Stimulated activated naive B cell treated with anti-CD40 and anti-IgM and Interleukin-4, amounts not matched to agents 10 μg/mL and 1 μg/mL and 100 μg/mL, for 72 hours (primary cell): ENCODE measurements around the gene MRPL36.
"Not testable (repeated sequence)": the region's sequence is repeated elsewhere in the genome, so short reads cannot be mapped to it uniquely, and the experiment has no call there.

Experiments used
- ATAC-seq, 2 donors: fragments of 150-1000 bp; cut with Tn5 transposase; replicated peaks; 2 replicates each; pipeline ENCODE4 v1.10.0; 2021; ENCODE audit warnings: moderate library complexity in 1 of 2
- DNase-seq: peaks from one replicate; pipeline ENCODE4 v3.0.0; 2021
- H3K27ac Mint-ChIP-seq: one replicate; pipeline ENCODE4 v1.8.0; 2022; ENCODE audit warnings: mild to moderate bottlenecking, mixed read lengths
- H3K27me3 Mint-ChIP-seq, 2 donors: one replicate each; pipeline ENCODE4 v1.8.0; 2022; ENCODE audit warnings: mixed read lengths in 2 of 2
- H3K36me3 Mint-ChIP-seq, 2 donors: one replicate each; pipeline ENCODE4 v1.8.0; 2022; ENCODE audit warnings: mixed read lengths in 2 of 2, mild to moderate bottlenecking in 1 of 2
- H3K4me1 Mint-ChIP-seq, 2 donors: one replicate each; pipeline ENCODE4 v1.8.0; 2022; ENCODE audit warnings: mixed read lengths in 2 of 2, mild to moderate bottlenecking in 1 of 2
- H3K4me3 Mint-ChIP-seq, 2 donors: one replicate each; pipeline ENCODE4 v1.8.0; 2022; ENCODE audit warnings: mild to moderate bottlenecking in 2 of 2, mixed read lengths in 2 of 2, moderate library complexity in 1 of 2
- H3K9me3 Mint-ChIP-seq, 2 donors: one replicate each; pipeline ENCODE4 v1.8.0; 2022; ENCODE audit warnings: mixed read lengths in 2 of 2, mild to moderate bottlenecking in 1 of 2

Gene MRPL36

DNA sequence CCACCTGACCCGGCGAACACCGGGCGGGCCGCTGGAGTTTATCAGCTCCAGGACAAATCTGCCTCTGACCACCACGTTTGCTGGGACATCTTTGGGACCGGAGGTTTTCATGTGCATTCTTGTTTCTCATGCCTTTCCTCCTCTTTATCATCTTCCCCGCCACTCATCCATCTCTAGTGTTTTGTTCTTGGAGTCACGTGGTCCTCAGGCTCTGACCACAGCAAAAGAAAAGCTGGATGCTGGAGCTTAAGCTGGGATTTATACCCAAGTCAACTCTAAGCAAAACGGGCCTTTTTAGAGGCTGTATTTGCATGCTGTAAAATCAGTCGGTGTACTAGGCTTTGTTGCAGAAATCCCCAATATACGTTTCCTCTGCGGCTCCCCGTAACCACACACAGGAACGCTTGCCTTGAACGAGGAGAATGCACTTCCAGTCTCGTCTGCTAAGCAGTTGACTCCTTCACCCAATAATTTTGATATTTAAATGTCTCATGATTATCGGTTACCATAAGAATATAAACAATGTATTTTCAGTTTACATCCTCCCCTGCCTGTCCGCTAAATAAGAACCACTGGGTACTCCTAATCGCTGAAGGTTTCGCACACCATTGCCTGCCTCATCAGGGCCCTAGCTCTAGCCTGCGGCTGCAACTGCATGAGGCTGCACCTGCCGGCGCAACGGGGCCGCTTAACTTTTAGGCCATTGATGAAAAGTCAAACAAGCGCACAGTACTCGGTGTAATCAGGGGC is 1.0 kb upstream of the MRPL36 start:
- Mint-ChIP-seq H3K4me1 (peaks cover 36 to 52% of the 10 kb centered on the region in 2 donors), H3K36me3 (peaks cover 46 to 54% of the 10 kb centered on the region in 2 donors), H3K27me3 (no peaks in the 10 kb centered on the region), H3K27ac (peak overlapping the region; percentile 86), H3K4me3 (peak overlapping the region; percentile 92 to 98), H3K9me3 (no peaks in the 10 kb centered on the region)
- DNase-seq (peak; percentile 26), ATAC-seq (peak; percentile 61 to 66)

DNA sequence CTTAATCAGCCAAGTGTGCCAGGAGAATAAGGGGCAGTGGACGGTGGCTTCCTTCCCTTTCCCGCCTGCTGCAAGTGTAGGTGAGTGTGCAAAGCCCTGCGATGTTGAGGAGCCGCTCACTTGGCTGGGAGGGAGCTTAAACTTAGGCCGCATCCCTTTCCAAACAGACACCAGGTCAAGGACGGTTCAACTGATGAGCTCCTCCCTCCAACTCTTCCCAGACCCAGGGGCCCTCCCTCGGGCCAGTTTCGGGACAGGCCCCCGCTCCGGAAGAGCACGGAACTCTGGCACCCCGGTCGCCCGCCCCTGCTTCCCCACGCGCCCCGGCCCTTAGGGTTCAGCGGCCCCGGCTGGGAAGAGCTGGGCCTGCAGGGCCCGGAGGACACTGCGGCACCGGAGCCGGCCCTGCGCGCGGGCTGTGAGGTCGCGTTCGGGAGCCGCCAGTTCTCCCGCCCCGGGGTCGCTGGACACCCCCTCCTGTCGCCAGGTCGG is 481 bp downstream of the MRPL36 start:
- DNase-seq (peak; percentile 14), ATAC-seq (peak; percentile 41 to 49)
- Mint-ChIP-seq H3K27me3 (no peaks in the 10 kb centered on the region), H3K36me3 (peaks cover 46 to 60% of the 10 kb centered on the region in 2 donors), H3K4me1 (peaks cover 34 to 51% of the 10 kb centered on the region in 2 donors), H3K9me3 (no peaks in the 10 kb centered on the region), H3K27ac (peak overlapping the region; percentile 98), H3K4me3 (peak overlapping the region; percentile 92 to 98)

DNA sequence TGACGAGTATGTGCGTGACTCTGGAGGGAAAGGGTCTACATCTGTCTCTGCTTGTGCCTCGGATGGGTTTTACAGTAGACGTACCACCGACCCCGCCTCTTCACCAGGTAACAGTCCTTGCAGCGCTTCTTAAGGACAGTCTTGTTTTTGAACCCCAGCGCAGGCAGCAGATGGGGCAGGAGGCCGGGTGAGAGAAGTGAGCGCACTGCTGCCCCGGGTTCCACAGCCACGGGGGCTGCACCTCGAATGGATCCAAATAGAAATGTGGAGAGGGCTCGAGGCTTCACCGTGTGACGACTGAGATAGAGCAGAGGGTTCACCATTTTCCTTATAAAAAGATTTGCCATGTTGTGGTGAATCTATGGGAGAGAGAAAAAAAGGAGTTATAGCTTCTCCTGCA is 1.0 kb downstream of the MRPL36 start:
- Mint-ChIP-seq H3K4me1 (peaks cover 29 to 46% of the 10 kb centered on the region in 2 donors), H3K36me3 (peaks cover 40 to 54% of the 10 kb centered on the region in 2 donors), H3K27ac (peak overlapping the region; percentile 82), H3K4me3 (peak overlapping the region; percentile 92 to 98)
- H3K9me3 Mint-ChIP-seq, ATAC-seq, H3K27me3 Mint-ChIP-seq, DNase-seq: not testable (repeated sequence)

DNA sequence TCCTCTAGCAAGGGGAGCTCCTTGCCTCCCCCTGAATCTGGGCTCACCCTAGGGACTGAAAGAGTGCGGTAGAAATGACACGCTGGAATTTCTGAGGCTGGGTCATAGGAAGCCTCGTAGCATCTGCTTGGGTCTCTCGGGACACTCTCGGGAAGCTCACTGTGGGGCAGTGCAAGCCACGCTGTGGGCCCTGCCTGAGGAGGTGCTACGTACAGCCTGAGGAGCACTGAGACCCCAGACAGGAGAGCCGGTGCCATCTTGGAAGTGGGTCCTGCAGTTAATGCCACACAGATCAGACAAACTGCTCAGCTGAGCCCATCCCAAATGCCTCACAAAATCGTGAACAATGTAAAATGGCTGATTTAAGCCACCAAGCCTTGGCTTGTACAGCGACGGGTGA is 1.8 kb downstream of the MRPL36 start:
- no peak for DNase-seq
- Mint-ChIP-seq H3K4me3 (no peak overlapping the region), H3K9me3 (peaks cover 3% of the 10 kb centered on the region in 2 donors), H3K4me1 (peaks cover 30 to 46% of the 10 kb centered on the region in 2 donors), H3K27ac (no peak overlapping the region), H3K36me3 (peaks cover 36 to 54% of the 10 kb centered on the region in 2 donors), H3K27me3 (no peaks in the 10 kb centered on the region)
- ATAC-seq = no peak

DNA sequence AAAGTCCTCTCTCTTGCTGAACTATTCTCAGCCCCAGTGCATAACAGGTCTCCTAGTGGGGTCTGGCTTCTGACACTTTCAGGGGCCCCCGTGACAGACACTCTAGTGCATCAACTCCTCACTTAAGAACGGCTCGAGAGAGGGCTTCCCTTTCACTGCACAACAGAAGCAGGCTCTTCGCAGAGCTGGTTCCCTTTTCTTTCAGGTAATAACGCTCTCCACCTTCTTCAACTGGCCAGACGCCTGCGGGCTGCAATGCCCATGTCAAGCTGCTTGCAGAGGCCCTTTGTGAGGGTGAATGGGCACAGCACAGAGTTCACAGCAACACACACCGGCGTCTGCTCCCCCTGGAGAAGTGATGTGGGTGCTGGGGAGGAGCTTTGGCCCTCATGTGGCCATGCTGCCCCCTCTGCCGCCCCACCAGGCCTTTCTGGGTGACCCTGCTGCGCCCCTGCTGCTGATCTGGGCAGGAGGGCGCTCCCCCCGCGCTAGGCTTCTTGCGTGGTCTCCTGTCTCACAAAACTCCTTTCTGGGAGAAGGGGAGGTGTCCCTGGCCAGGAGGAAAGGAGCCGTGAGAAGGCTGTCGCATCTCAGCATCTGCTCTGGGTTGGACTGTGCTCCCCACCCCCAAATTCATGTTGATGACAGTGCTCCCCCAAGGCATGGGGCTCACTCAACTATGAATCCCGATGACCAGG is 2.4 kb downstream of the MRPL36 start:
- Mint-ChIP-seq H3K9me3 (peaks cover 4 to 7% of the 10 kb centered on the region in 2 donors), H3K27ac (peak overlapping the region; percentile 51), H3K36me3 (peaks cover 38 to 58% of the 10 kb centered on the region in 2 donors), H3K27me3 (no peaks in the 10 kb centered on the region), H3K4me1 (peaks cover 34 to 48% of the 10 kb centered on the region in 2 donors), H3K4me3 (no peak overlapping the region)
- ATAC-seq = no peak
- no peak for DNase-seq

DNA sequence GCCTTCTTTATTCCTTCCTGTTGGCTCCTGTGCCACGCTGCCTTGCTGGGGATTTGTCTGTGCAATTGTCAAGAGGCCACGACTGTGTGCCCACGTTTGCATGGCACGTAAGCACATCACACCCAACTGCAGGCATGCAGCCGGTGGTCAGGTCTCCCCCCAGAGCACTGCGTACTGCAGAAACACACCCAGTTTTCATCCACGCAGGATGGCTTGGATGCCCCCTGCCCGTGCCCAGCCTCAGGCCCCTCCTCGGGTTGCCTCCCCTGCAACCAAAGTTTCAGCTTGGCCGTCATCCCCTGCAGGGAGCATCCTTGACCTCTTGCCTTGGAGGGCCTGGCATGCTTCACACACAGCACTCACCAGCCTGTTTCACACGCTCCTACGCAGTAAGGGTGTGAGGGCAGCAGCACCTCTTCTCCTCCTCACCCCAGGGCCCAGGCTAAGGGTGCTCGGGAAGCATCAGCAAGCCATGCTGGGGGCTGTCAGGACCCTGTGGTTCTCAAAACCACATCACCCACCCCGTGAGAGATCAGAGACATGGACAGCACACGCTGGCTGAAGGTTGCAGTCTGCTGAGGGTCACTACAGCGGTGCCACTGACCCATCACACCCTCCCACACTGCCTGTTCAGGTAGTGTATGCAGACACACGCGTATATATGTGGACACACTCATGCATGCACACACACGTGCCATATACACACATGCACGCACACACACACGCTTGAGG is 3.1 kb downstream of the MRPL36 start:
- peaks cover 38 to 60% of the 10 kb centered on the region in 2 donors for H3K36me3 Mint-ChIP-seq
- peaks cover 38 to 46% of the 10 kb centered on the region in 2 donors for H3K4me1 Mint-ChIP-seq
- no peak for DNase-seq
- no peak overlapping the region for H3K4me3 Mint-ChIP-seq
- no peak overlapping the region for H3K27ac Mint-ChIP-seq
- peaks cover 4 to 7% of the 10 kb centered on the region in 2 donors for H3K9me3 Mint-ChIP-seq
- ATAC-seq = no peak
- H3K27me3 Mint-ChIP-seq = no peaks in the 10 kb centered on the region

DNA sequence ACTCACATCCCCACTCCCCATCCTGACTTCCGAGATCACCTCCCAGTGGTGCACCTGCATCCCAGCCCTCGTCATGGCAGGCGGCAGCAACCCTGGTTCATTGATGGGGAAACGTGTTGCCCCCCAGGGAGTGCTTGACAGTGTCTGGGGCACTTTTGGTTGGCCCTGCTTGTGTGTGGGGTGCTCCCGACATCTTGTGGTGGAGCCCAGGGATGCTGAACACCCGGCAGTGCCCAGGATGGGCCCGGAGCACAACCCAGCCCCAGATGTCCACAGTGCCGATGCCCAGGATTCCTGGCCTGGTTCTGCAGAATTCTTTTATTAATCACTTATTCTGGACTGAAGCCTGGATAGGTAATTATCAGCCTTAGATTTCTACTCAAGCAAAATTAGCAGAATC is 3.7 kb downstream of the MRPL36 start:
- H3K27me3 Mint-ChIP-seq = no peaks in the 10 kb centered on the region
- H3K9me3 Mint-ChIP-seq = peaks cover 4 to 7% of the 10 kb centered on the region in 2 donors
- ATAC-seq (no peak), DNase-seq (no peak)
- H3K27ac Mint-ChIP-seq = no peak overlapping the region
- H3K36me3 Mint-ChIP-seq = peaks cover 38 to 60% of the 10 kb centered on the region in 2 donors
- H3K4me3 Mint-ChIP-seq = no peak overlapping the region
- H3K4me1 Mint-ChIP-seq = peaks cover 38 to 46% of the 10 kb centered on the region in 2 donors

DNA sequence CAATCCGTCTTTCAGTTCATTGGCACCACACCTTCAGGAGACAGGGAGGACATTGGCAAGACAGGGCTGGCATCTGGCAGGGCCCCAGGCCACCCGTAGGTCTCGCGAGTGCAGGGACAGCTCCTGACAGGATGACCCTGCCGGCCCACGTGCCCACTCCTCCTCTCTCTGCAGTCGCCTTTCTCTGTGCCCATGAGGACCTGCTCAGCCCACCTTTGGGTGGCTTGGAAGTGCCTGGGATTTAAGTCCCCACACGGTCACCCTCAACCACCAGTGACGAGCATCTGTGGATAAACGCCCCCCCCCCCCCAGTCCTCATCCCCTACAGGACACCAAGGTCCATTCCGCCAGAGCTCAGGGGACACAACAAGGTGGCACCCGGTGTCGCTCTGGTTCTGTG is 4.1 kb downstream of the MRPL36 start:
- ATAC-seq = no peak
- H3K27ac Mint-ChIP-seq = no peak overlapping the region
- H3K27me3 Mint-ChIP-seq = no peaks in the 10 kb centered on the region
- H3K9me3 Mint-ChIP-seq = peaks cover 4 to 7% of the 10 kb centered on the region in 2 donors
- peaks cover 38 to 60% of the 10 kb centered on the region in 2 donors for H3K36me3 Mint-ChIP-seq
- no peak overlapping the region for H3K4me3 Mint-ChIP-seq
- no peak for DNase-seq
- peaks cover 36 to 46% of the 10 kb centered on the region in 2 donors for H3K4me1 Mint-ChIP-seq

DNA sequence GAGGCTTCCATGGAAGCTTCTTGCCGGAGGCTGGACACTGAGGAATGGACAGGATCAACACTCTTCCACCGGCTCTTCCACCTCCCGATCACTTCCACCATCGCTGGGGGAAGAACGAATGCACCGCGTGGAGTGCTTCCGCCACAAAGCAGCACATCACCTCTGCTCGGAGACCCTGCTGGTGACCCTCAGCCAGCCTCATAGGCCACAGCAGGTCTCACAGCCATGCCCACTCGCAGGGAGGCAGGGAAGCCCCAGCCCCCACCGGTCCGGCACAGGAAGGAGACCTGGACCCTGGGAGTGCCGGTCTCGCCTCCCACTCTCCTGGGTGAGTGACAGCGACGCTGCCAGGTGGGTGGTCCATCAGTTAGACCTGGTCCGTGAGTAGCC is 4.7 kb downstream of the MRPL36 start:
- no peak overlapping the region for H3K4me3 Mint-ChIP-seq
- H3K27me3 Mint-ChIP-seq = no peaks in the 10 kb centered on the region
- ATAC-seq = no peak
- H3K4me1 Mint-ChIP-seq = peaks cover 35 to 46% of the 10 kb centered on the region in 2 donors
- DNase-seq = no peak
- H3K36me3 Mint-ChIP-seq = peaks cover 38 to 59% of the 10 kb centered on the region in 2 donors
- peaks cover 4 to 7% of the 10 kb centered on the region in 2 donors for H3K9me3 Mint-ChIP-seq
- H3K27ac Mint-ChIP-seq = no peak overlapping the region

DNA sequence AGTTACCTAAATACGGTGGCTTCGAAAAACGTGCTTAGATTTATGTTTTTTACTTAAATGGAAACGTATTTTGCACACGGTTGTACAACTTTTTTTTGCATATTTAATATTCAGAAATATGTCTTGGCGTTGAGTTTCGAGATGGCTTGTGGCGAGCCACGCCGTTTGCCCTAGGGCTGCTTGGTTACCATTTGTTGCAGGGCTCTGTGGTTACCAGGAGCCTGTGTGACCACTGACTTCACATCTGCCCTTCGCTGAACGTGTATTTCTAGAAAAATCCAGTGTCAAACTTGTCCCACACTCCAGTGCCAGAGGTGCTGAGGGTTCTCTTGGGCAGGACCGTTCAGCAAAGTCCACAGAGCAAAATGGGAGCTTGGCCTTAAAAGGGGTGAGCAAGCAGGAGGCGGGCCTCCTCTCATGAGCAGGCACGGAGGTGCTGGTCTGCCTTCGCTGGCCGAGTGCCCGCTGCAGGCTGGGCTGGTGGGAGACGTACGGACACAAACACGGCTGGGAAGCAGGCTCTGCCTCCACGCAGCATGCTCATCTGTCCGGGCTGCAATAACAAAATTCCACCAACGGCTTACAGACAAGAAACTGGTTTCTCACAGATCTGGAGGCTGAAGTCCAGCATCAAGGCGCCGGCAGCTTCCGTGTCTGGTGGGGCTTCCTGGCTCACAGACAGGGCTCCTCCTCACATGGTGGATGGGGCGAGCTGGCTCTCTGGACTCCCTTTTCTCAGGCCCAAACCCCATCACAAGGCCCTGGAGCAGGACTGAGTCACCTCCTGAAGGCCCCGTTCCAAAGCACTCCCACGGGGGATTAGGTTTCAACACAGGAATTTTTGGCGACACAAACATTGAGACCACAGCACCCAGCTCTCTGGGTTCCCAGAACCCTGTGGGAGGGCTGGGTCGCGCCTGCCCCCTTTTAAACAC is 5.4 kb downstream of the MRPL36 start:
- Mint-ChIP-seq H3K4me3 (no peak overlapping the region), H3K4me1 (peaks cover 37 to 41% of the 10 kb centered on the region in 2 donors)
- no peak for DNase-seq

DNA sequence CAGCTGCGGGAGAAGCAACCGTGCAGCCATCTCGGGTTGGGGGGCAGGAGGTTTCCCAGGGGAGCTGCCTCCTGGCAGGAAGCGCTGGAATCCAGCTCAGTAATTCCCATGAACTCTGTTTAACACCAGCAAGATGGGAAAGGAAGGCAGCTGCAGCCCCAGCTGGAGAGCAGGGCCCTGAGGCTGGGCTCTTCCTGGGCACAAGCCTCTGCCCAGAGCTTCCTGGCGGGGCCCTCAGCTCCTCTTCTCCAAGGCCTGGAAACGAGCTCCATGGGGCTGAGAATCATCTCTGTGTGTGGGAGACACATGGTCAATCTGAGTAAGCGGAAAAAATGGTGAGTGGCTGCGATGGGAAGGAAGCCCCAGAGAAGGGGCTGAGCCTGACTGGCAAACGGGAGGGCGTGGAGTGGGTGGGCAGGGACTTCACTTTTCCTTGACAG is 6.3 kb downstream of the MRPL36 start:
- peaks cover 33 to 34% of the 10 kb centered on the region in 2 donors for H3K4me1 Mint-ChIP-seq
- no peak overlapping the region for H3K4me3 Mint-ChIP-seq
- ATAC-seq (no peak), DNase-seq (no peak)
- peaks cover 4 to 7% of the 10 kb centered on the region in 2 donors for H3K9me3 Mint-ChIP-seq
- H3K27ac Mint-ChIP-seq = no peak overlapping the region
- peaks cover 0 to 6% of the 10 kb centered on the region in 2 donors for H3K27me3 Mint-ChIP-seq
- peaks cover 31 to 51% of the 10 kb centered on the region in 2 donors for H3K36me3 Mint-ChIP-seq

More for the DNA sequence above, 5.4 kb downstream of the MRPL36 start:
- Mint-ChIP-seq H3K36me3 (peaks cover 35 to 54% of the 10 kb centered on the region in 2 donors), H3K27ac (no peak overlapping the region), H3K27me3 (no peaks in the 10 kb centered on the region), H3K9me3 (peaks cover 4 to 7% of the 10 kb centered on the region in 2 donors)
- ATAC-seq = no peak

DNA sequence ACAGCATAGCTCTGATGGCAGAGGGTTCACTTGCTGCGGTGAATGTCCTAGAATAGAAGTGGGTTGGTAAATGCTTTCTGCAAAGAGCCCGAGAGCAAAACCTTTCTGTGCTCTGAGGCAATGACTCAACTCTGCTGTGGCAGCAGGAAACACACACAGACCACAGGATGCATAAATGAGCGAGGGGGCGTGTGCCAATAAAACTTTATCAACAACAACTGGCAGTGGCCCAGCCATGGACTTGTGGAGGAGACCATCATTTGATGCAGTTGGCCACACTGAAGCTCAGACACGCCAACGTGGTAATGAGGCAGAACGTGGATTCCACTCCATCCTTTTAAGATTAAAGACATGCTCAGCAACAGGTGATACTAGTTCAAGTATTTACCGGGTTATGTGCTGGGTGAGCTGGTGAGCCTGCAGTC is 6.8 kb downstream of the MRPL36 start:
- peaks cover 29 to 33% of the 10 kb centered on the region in 2 donors for H3K4me1 Mint-ChIP-seq
- DNase-seq = peak; percentile 77
- peaks cover 30 to 48% of the 10 kb centered on the region in 2 donors for H3K36me3 Mint-ChIP-seq
- peak; percentile 98 to 99 for ATAC-seq
- H3K27me3 Mint-ChIP-seq = peaks cover 2 to 9% of the 10 kb centered on the region in 2 donors
- H3K4me3 Mint-ChIP-seq = peak overlapping the region; percentile 26 to 70
- H3K9me3 Mint-ChIP-seq = peaks cover 4 to 7% of the 10 kb centered on the region in 2 donors
- peak overlapping the region; percentile 96 for H3K27ac Mint-ChIP-seq

DNA sequence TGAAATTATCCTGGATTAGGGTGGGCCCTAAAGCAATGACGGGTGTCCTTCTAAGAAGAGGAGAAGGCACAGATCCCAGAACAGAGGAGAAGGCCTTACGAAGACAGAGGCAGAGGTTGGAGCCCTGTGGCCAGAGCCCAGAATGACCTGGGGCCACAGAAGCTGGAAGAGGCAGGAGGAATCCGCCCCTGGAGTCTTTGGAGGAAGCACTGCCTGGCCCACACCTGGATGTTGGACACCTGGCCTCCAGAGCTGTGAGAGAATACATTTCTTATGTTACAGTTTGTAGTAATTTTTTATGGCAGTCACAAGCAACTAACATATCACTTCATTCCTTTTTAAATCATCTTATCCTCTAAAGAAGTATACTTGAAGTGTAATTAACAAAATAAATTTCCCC is 8.5 kb downstream of the MRPL36 start:
- DNase-seq (no peak), ATAC-seq (no peak)
- Mint-ChIP-seq H3K9me3 (peaks cover 4 to 7% of the 10 kb centered on the region in 2 donors), H3K36me3 (peaks cover 15 to 33% of the 10 kb centered on the region in 2 donors), H3K27me3 (peaks cover 3 to 13% of the 10 kb centered on the region in 2 donors), H3K4me1 (peaks cover 17 to 20% of the 10 kb centered on the region in 2 donors), H3K27ac (no peak overlapping the region), H3K4me3 (no peak overlapping the region)
